Neuronal stem cell (in vitro differentiated cells): ENCODE measurements around the gene TNIP3.
"Not testable (repeated sequence)": the region's sequence is repeated elsewhere in the genome, so short reads cannot be mapped to it uniquely, and the experiment has no call there.

ENCODE experiments used
- DNase-seq: peaks from one replicate; pipeline ENCODE4 v3.0.0-alpha.2; 2013; ENCODE audit warnings: low spot score
- H2AFZ ChIP-seq: one replicate; pipeline ENCODE4 v1.6.1; 2013; ENCODE audit warnings: mild to moderate bottlenecking, low read length, inconsistent platforms
- H2AK5ac ChIP-seq: 2 replicates; pipeline ENCODE4 v1.6.1; 2013; ENCODE audit warnings: low read depth, mild to moderate bottlenecking, inconsistent platforms, low read length, moderate library complexity, mixed read lengths
- H2BK120ac ChIP-seq: 2 replicates; pipeline ENCODE4 v1.6.1; 2013; ENCODE audit warnings: low read depth, mild to moderate bottlenecking, inconsistent platforms, low read length, moderate library complexity, mixed read lengths
- H2BK12ac ChIP-seq: one replicate; pipeline ENCODE4 v1.6.1; 2013; ENCODE audit warnings: low read length, inconsistent platforms
- H2BK15ac ChIP-seq: 2 replicates; pipeline ENCODE4 v1.6.1; 2013; ENCODE audit warnings: mild to moderate bottlenecking, low read length, inconsistent platforms, mixed read lengths
- H2BK5ac ChIP-seq: one replicate; pipeline ENCODE4 v1.6.1; 2013; ENCODE audit warnings: inconsistent platforms, mild to moderate bottlenecking, low read length, moderate library complexity
- H3K14ac ChIP-seq: one replicate; pipeline ENCODE4 v1.6.1; 2013; ENCODE audit warnings: low read length, inconsistent platforms
- H3K18ac ChIP-seq: 2 replicates; pipeline ENCODE4 v1.6.1; 2013; ENCODE audit warnings: low read length, inconsistent platforms
- H3K23ac ChIP-seq: 2 replicates; pipeline ENCODE4 v1.6.1; 2013; ENCODE audit warnings: low read depth, mild to moderate bottlenecking, mixed read lengths, low read length, inconsistent platforms; ENCODE audit not compliant: poor library complexity
- H3K27ac ChIP-seq: replicated peaks from 3 replicates; pipeline ENCODE4 v1.5.1; 2013; ENCODE audit warnings: low read length, inconsistent platforms
- H3K27me3 ChIP-seq, 3 experiments: 2 replicates each; pipeline ENCODE4 v1.6.1; 2013; ENCODE audit warnings: low read length in 3 of 3, mild to moderate bottlenecking in 2 of 3, inconsistent platforms in 1 of 3, low read depth in 1 of 3, mixed read lengths in 1 of 3, moderate library complexity in 1 of 3; ENCODE audit not compliant: control insufficient read depth in 3 of 3, insufficient read depth in 3 of 3
- H3K36me3 ChIP-seq, 2 donors: replicated peaks in 1 of 2; 2 replicates each; pipeline ENCODE4 v1.6.1; 2013; ENCODE audit warnings: low read length in 2 of 2; ENCODE audit not compliant: control insufficient read depth in 2 of 2, insufficient read depth in 2 of 2
- H3K4ac ChIP-seq: 2 replicates; pipeline ENCODE4 v1.6.1; 2013; ENCODE audit warnings: inconsistent platforms, mild to moderate bottlenecking, low read length, moderate library complexity
- H3K4me1 ChIP-seq, 2 donors: 1 replicate in 1 of 2; 2 replicates in 1 of 2; pipeline ENCODE4 v1.6.1; 2013; ENCODE audit warnings: low read length in 2 of 2, low read depth in 1 of 2; ENCODE audit not compliant: control insufficient read depth in 2 of 2, insufficient read depth in 1 of 2
- H3K4me2 ChIP-seq: one replicate; pipeline ENCODE4 v1.6.1; 2013; ENCODE audit warnings: mild to moderate bottlenecking, low read length, inconsistent platforms; ENCODE audit not compliant: insufficient read depth, poor library complexity, severe bottlenecking
- H3K4me3 ChIP-seq, 2 donors: 2 replicates each; pipeline ENCODE4 v1.5.1; 2013; ENCODE audit warnings: low read length in 2 of 2, mild to moderate bottlenecking in 2 of 2, inconsistent platforms in 1 of 2, moderate library complexity in 1 of 2
- H3K79me1 ChIP-seq: one replicate; pipeline ENCODE4 v1.6.1; 2013; ENCODE audit warnings: low read depth, mild to moderate bottlenecking, inconsistent platforms, low read length, moderate library complexity
- H3K9ac ChIP-seq: one replicate; pipeline ENCODE4 v1.6.1; 2013; ENCODE audit warnings: mild to moderate bottlenecking, low read depth, low read length, inconsistent platforms; ENCODE audit not compliant: poor library complexity
- H3K9me3 ChIP-seq, 2 donors: replicated peaks in 1 of 2; 2 replicates each; pipeline versions ENCODE3 to v1.6.1; 2013; ENCODE audit warnings: low read length in 2 of 2, mild to moderate bottlenecking in 2 of 2, inconsistent platforms in 1 of 2, low read depth in 1 of 2, mixed read lengths in 1 of 2, moderate library complexity in 1 of 2; ENCODE audit not compliant: control insufficient read depth in 2 of 2, insufficient read depth in 1 of 2
- H4K8ac ChIP-seq: one replicate; pipeline ENCODE4 v1.6.1; 2013; ENCODE audit warnings: low read depth, mild to moderate bottlenecking, inconsistent platforms, low read length, moderate library complexity
- H4K91ac ChIP-seq: one replicate; pipeline ENCODE4 v1.6.1; 2013; ENCODE audit warnings: low read length, low read depth, mild to moderate bottlenecking, inconsistent platforms; ENCODE audit not compliant: poor library complexity
- WGBS, 2 donors: extraction: QIAGEN DNeasy Blood & Tissue Kit; methylation state at CpG; one replicate each; pipeline ENCODE4 v1.1.7; 2013; ENCODE audit warnings: missing lambda C conversion rate in 2 of 2, mixed read lengths in 1 of 2; ENCODE audit not compliant: insufficient read length in 2 of 2, insufficient replicate concordance in 1 of 2; ENCODE audit errors: extremely low coverage in 2 of 2; 5-methylcytosine and 5-hydroxymethylcytosine counted together

TNIP3 gene

DNA sequence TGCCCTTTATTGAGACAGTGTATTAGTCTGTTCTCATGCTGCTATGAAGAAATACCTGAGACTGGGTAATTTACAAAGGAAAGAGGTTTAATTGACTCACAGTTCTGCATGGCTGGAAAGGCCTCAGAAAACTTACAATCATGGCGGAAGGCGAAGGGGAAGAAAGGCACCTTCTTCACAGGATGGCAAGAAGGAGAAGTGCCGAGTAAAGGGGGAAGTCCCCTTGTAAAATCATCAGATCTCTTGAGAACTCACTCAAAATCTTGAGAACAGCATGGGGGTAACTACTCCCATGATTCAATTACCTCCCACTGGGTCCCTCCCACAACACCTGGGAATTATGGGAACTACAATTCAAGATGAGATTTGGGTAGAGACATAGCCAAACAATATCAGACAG lies 41.7 kb upstream of the TNIP3 start:
- H2AK5ac ChIP-seq, H2BK5ac ChIP-seq, DNase-seq, H3K18ac ChIP-seq, H3K14ac ChIP-seq, H3K4me3 ChIP-seq, H3K4ac ChIP-seq, H2BK15ac ChIP-seq, H3K79me1 ChIP-seq, H2BK120ac ChIP-seq, H3K27ac ChIP-seq, H4K91ac ChIP-seq, H3K23ac ChIP-seq, H3K27me3 ChIP-seq, H4K8ac ChIP-seq, H3K36me3 ChIP-seq, H3K4me2 ChIP-seq, H2BK12ac ChIP-seq, H3K4me1 ChIP-seq, H3K9me3 ChIP-seq, H3K9ac ChIP-seq, H2AFZ ChIP-seq: not testable (repeated sequence)
- no CpG with 5 or more reads among the region's 3 CpGs for WGBS, 2 donors

DNA sequence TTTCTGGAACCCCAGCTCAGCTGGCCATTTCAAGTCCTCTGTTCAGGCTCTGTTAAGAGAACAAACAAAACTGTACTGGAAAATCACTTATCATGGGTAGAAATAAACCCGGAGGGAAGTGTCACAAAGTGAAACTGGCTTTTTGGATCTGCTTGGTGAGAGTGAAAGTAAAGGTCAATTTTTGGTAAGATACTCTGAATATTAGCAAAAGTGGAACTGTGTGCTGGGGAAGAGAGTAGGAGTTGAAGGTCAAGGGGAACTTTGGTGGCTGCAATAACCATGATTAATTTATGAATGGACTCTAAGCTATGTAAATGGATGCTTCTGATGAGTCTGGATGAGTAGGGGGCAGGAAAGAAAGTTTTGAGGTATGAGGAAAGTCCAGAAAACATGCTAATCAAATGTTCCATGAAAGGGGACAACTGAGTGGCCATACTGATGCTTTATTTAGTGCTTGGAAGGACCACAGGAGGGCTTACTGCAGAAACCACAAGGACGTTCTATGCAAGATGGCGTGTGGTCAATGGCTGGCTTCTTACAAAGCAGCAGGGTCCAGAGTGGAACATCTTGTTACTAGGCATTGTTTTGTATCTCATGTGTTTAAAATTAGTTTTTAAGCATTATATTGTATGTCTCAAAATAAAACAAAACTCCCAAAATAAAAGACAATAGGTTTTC lies 36.8 kb upstream of the TNIP3 start:
- Histone ChIP-seq H2AFZ (no peak overlapping the region), H2BK15ac (no peak overlapping the region), H3K27me3 (no peaks in the 10 kb centered on the region), H3K4me1 (no peaks in the 10 kb centered on the region), H2BK120ac (no peak overlapping the region), H4K91ac (no peak overlapping the region), H3K4ac (no peak overlapping the region), H3K79me1 (no peaks in the 10 kb centered on the region), H4K8ac (no peak overlapping the region), H3K18ac (no peak overlapping the region), H2BK12ac (no peak overlapping the region), H3K27ac (no peak overlapping the region), H3K14ac (no peak overlapping the region), H3K36me3 (no peaks in the 10 kb centered on the region), H3K9me3 (no peaks in the 10 kb centered on the region), H3K23ac (no peak overlapping the region), H2AK5ac (no peak overlapping the region), H3K4me2 (no peak overlapping the region), H3K9ac (no peak overlapping the region), H2BK5ac (no peak overlapping the region), H3K4me3 (no peak overlapping the region)
- DNase-seq = no peak
- no CpG with 5 or more reads among the region's 3 CpGs for WGBS, 2 donors

DNA sequence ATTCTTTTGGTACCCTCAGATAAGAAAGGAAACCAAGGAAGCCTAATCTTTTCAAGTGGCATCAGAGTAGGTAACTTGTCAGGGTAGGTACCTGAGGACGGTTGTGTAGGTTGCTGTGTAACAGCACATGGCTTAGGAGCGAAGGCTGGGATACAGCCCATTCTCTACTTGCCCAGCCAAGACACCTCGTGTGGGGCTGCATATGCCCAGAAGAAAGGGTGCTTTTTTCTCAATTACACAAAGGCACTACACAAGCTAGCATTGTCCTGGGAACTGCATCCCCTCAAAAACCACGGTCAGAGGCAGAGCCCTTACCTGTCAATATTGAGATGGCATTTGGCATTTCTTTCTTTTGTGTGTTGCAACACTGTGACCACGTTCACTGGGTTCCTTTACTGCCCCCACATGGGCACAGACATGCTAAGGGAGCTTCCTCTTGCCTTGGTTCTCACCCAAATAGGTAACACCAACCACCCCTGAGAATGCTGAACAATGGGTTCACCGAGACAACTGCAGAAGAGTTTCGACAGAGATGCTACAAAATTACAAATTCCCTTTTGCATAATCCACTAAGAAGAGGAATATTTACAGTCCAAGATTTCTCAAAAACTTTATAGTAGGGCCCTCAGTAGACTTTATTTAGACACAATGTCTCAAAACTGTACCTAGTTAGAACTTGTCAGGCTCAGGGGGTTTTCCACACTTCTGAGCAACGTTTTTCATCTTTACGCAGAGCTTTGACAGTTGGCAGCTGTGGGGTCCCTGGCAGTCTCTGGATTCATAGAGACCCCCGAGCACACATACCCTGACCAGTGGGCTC lies 35.8 kb upstream of the TNIP3 start:
- Histone ChIP-seq H3K4me1 (no peaks in the 10 kb centered on the region), H3K4me3 (no peak overlapping the region), H2BK5ac (no peak overlapping the region), H3K9ac (no peak overlapping the region), H3K36me3 (no peaks in the 10 kb centered on the region), H2AK5ac (no peak overlapping the region), H2BK120ac (no peak overlapping the region), H2BK15ac (no peak overlapping the region), H3K27me3 (no peaks in the 10 kb centered on the region), H2AFZ (no peak overlapping the region), H3K4me2 (no peak overlapping the region), H3K4ac (no peak overlapping the region), H4K91ac (no peak overlapping the region), H3K9me3 (no peaks in the 10 kb centered on the region), H4K8ac (no peak overlapping the region), H3K23ac (no peak overlapping the region), H3K79me1 (no peaks in the 10 kb centered on the region), H3K27ac (no peak overlapping the region), H3K18ac (no peak overlapping the region), H3K14ac (no peak overlapping the region), H2BK12ac (no peak overlapping the region)
- DNase-seq = no peak
- WGBS, 2 donors = no CpG with 5 or more reads among the region's 10 CpGs

DNA sequence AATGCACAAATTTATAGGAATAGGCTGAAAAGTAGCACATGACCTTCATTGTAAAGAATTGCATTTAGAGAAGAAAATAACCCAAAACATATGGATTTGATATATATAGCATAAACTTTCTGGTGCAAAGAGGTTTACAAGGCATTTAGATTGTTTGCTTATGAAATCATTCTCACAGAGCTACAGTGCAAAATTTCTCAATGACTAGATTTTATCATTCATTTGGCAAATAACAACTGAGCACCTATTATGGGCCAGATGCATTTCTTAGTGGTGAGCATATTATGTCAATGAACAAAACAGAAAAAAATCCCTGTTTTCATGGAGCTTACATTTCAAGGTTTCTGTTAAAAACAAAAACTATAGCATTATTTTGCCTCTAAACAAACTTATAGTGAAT lies 34.1 kb upstream of the TNIP3 start:
- DNase-seq = no peak
- H3K9ac ChIP-seq = no peak overlapping the region
- H3K23ac ChIP-seq = no peak overlapping the region
- no peak overlapping the region for H4K8ac ChIP-seq
- H3K4ac ChIP-seq = no peak overlapping the region
- no peak overlapping the region for H3K18ac ChIP-seq
- no peak overlapping the region for H2BK120ac ChIP-seq
- no peak overlapping the region for H2BK15ac ChIP-seq
- no peaks in the 10 kb centered on the region for H3K79me1 ChIP-seq
- no peak overlapping the region for H2AFZ ChIP-seq
- no peak overlapping the region for H2AK5ac ChIP-seq
- no peaks in the 10 kb centered on the region for H3K36me3 ChIP-seq
- H3K4me3 ChIP-seq = no peak overlapping the region
- no peak overlapping the region for H3K4me2 ChIP-seq
- H3K14ac ChIP-seq = no peak overlapping the region
- no peak overlapping the region for H2BK12ac ChIP-seq
- no peak overlapping the region for H4K91ac ChIP-seq
- H3K9me3 ChIP-seq = no peaks in the 10 kb centered on the region
- no peaks in the 10 kb centered on the region for H3K27me3 ChIP-seq
- no peak overlapping the region for H2BK5ac ChIP-seq
- H3K27ac ChIP-seq = no peak overlapping the region
- no peaks in the 10 kb centered on the region for H3K4me1 ChIP-seq
